Measurements from ENCODE around the gene ZNF648.
A peak's percentile ranks its signal among the peaks of the same experiment; 100 is the strongest.
"Not testable (repeated sequence)": the region's sequence is repeated elsewhere in the genome, so short reads cannot be mapped to it uniquely, and the experiment has no call there.

Gene ZNF648

GRCh38 chr1:182029379-182030331, 31.9 kb downstream of the ZNF648 start:
- DNase-seq (ENCODE audit: low spot score): peak; percentile 98

- no peak for DNase-seq (ENCODE audit: low spot score)
Observed at GRCh38 chr1:182029002-182029378, 32.5 kb downstream of the ZNF648 start.

- DNase-seq (ENCODE audit: low spot score): no peak
Observed at GRCh38 chr1:182015360-182015759, 46.2 kb downstream of the ZNF648 start.

DNA sequence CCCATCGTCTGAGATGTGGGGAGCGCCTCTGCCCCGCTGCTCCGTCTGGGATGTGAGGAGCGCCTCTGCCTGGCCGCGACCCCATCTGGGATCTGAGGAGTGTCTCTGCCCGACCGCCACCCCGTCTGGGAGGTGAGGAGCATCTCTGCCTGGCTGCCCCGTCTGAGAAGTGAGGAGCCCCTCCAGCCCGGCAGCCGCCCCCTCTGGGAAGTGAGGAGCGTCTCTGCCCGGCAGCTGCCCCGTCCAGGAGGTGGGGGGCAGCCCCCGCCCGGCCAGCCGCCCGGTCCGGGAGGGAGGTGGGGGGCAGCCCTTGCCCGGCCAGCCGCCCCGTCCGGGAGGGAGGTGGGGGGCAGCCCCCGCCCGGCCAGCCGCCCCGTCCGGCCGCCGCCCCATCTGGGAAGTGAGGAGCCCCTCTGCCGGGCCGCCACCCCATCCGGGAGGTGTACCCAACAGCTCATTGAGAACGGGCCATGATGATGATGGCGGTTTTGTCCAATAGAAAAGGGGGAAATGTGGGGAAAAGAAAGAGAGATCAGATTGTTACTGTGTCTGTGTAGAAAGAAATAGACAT, 50.6 kb downstream of the ZNF648 start:
- DNase-seq (ENCODE audit: low spot score): not testable (repeated sequence)

DNA sequence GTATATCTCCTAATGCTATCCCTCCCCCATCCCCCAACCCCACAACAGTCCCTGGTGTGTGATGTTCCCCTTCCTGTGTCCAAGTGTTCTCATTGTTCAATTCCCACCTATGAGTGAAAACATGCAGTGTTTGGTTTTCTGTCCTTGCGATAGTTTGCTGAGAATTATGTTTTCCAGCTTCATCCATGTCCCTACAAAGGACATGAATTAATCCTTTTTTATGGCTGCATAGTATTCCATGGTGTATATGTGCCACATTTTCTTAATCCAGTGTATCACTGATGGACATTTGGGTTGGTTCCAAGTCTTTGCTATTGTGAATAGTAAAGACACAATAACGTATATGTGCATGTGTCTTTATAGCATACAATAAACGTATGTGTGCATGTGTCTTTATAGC, 56.1 kb downstream of the ZNF648 start:
- DNase-seq (ENCODE audit: low spot score): not testable (repeated sequence)

GRCh38 chr1:182004601-182005000, 56.9 kb downstream of the ZNF648 start:
- no peak for DNase-seq (ENCODE audit: low spot score)

Measured in ecto neural progenitor cell (in vitro differentiated cells).